ENCODE results near the gene OSBPL3. TPM values are rescaled to one million over a fixed set of nuclear protein-coding genes. Genes with fewer than 3 reads are reported as not detected.

The OSBPL3 gene
- total and polyA plus RNA-seq, 4 experiments from 2014 or later: 6.9 to 72.7 (median 40.5) TPM

- H3K27ac Mint-ChIP-seq: peak overlapping the region; percentile 80 to 99 (median 96)
- POLR2A ChIA-PET (ENCODE audit: partially characterized antibody): interaction anchor here (0.7 to 7.5 kb wide), 27 partner anchors 9 to 1218 kb away, joined by 3 to 210 read pairs (median 5); partner anchors contain the start of gene CYCS
- peak overlapping the region; percentile 50 to 72 for H3K4me3 ChIP-seq (ENCODE audit: low read length in 2 of 2)
- no peaks in the 10 kb centered on the region for H3K9me3 ChIP-seq (ENCODE audit: control insufficient read depth in 1 of 2, low read length in 2 of 2)
- CTCF ChIA-PET (ENCODE audit: partially characterized antibody): interaction anchor here (0.7 to 9.4 kb wide), 23 partner anchors 9 to 169 kb away, joined by 3 to 135 read pairs (median 5); partner anchors contain the start of gene CYCS
- peaks cover 32 to 53% (median 41%) of the 10 kb centered on the region in 4 donors for H3K4me1 Mint-ChIP-seq
- no peaks in the 10 kb centered on the region for H3K27me3 Mint-ChIP-seq
- H3K36me3 ChIP-seq (ENCODE audit: insufficient read depth, low read length): no peaks in the 10 kb centered on the region
- H3K9me3 Mint-ChIP-seq: no peaks in the 10 kb centered on the region
- H3K4me3 Mint-ChIP-seq: peak overlapping the region; percentile 91 to 98 (median 97)
- peak overlapping the region; percentile 66 for H3K27ac ChIP-seq (ENCODE audit: low read depth, low read length)
- DNase-seq: peak; percentile 39 to 73 (median 42)
- peaks cover 0 to 16% of the 10 kb centered on the region in 2 donors for H3K36me3 Mint-ChIP-seq
- H3K27me3 ChIP-seq (ENCODE audit: insufficient read depth, low read length): no peaks in the 10 kb centered on the region
- intact Hi-C loops (cut with micrococcal nuclease): loop anchor here (2.0 to 5.0 kb wide), 3 partner anchors 15 to 1449 kb away; partner anchors contain the start of genes PALS2 and TRA2A
- H3K4me1 ChIP-seq (ENCODE audit: insufficient read depth, low read length): peaks cover 44% of the 10 kb centered on the region
These were observed 1.4 kb upstream of the OSBPL3 start for GRCh38 chr7:24981171-24981951.

GRCh38 chr7:24980534-24981170 is 674 bp upstream of the OSBPL3 start:
- Histone ChIP-seq H3K27me3 (ENCODE audit: insufficient read depth, low read length) (no peaks in the 10 kb centered on the region), H3K9me3 (ENCODE audit: control insufficient read depth in 1 of 2, low read length in 2 of 2) (no peaks in the 10 kb centered on the region), H3K36me3 (ENCODE audit: insufficient read depth, low read length) (no peaks in the 10 kb centered on the region), H3K4me1 (ENCODE audit: insufficient read depth, low read length) (peaks cover 51% of the 10 kb centered on the region), H3K4me3 (ENCODE audit: low read length in 2 of 2) (peak overlapping the region; percentile 50 to 72), H3K27ac (ENCODE audit: low read depth, low read length) (peak overlapping the region; percentile 66)
- peak overlapping the region; percentile 91 to 98 (median 97) for H3K4me3 Mint-ChIP-seq
- peak overlapping the region; percentile 80 to 99 (median 96) for H3K27ac Mint-ChIP-seq
- ChIA-PET POLR2A (ENCODE audit: partially characterized antibody) (interaction anchor here (0.9 to 7.5 kb wide), 28 partner anchors 15 to 1220 kb away, joined by 3 to 210 read pairs (median 6); partner anchors contain the start of genes CYCS and HNRNPA2B1), CTCF (ENCODE audit: partially characterized antibody) (interaction anchor here (0.9 to 9.4 kb wide), 20 partner anchors 9 to 169 kb away, joined by 3 to 135 read pairs (median 10); partner anchors contain the start of gene CYCS)
- DNase-seq: peak in 2 of 5 donors; percentile 37 to 71
- no peaks in the 10 kb centered on the region for H3K27me3 Mint-ChIP-seq
- no peaks in the 10 kb centered on the region for H3K9me3 Mint-ChIP-seq
- peaks cover 0 to 16% of the 10 kb centered on the region in 2 donors for H3K36me3 Mint-ChIP-seq
- H3K4me1 Mint-ChIP-seq: peaks cover 40 to 60% (median 48%) of the 10 kb centered on the region in 4 donors
- intact Hi-C loops (cut with micrococcal nuclease): loop anchor here (1.0 to 5.0 kb wide), 8 partner anchors 14 to 1448 kb away; partner anchors contain the start of genes CYCS, PALS2 and TRA2A

- ChIA-PET CTCF (ENCODE audit: partially characterized antibody) (interaction anchor here (0.7 to 9.4 kb wide), 38 partner anchors 10 to 167 kb away, joined by 3 to 135 read pairs (median 5); no protein-coding TSS in a partner anchor), POLR2A (ENCODE audit: partially characterized antibody) (interaction anchor here (0.6 to 7.5 kb wide), 41 partner anchors 11 to 1448 kb away, joined by 3 to 210 read pairs (median 5); partner anchors contain the start of genes CYCS and HNRNPA2B1)
- Histone ChIP-seq H3K4me1 (ENCODE audit: insufficient read depth, low read length) (peaks cover 60% of the 10 kb centered on the region), H3K4me3 (ENCODE audit: low read length in 2 of 2) (peak overlapping the region in 1 of 2 donors; percentile 72), H3K9me3 (ENCODE audit: control insufficient read depth in 1 of 2, low read length in 2 of 2) (no peaks in the 10 kb centered on the region), H3K27ac (ENCODE audit: low read depth, low read length) (peak overlapping the region; percentile 66), H3K27me3 (ENCODE audit: insufficient read depth, low read length) (no peaks in the 10 kb centered on the region), H3K36me3 (ENCODE audit: insufficient read depth, low read length) (no peaks in the 10 kb centered on the region)
- Mint-ChIP-seq H3K27ac (peak overlapping the region; percentile 79 to 96 (median 94)), H3K4me3 (peak overlapping the region; percentile 91 to 98 (median 96)), H3K4me1 (peaks cover 48 to 72% (median 59%) of the 10 kb centered on the region in 4 donors), H3K9me3 (no peaks in the 10 kb centered on the region), H3K36me3 (peaks cover 0 to 16% of the 10 kb centered on the region in 2 donors), H3K27me3 (no peaks in the 10 kb centered on the region)
- DNase-seq: peak; percentile 80 to 85 (median 82)
- intact Hi-C loops (cut with micrococcal nuclease): loop anchor here (1.0 to 2.0 kb wide), 3 partner anchors 21 to 91 kb away; no protein-coding TSS in a partner anchor
These were observed 512 bp downstream of the OSBPL3 start for GRCh38 chr7:24979470-24979862.

- Histone ChIP-seq H3K36me3 (ENCODE audit: insufficient read depth, low read length) (no peaks in the 10 kb centered on the region), H3K4me1 (ENCODE audit: insufficient read depth, low read length) (peaks cover 65% of the 10 kb centered on the region), H3K9me3 (ENCODE audit: control insufficient read depth in 1 of 2, low read length in 2 of 2) (no peaks in the 10 kb centered on the region), H3K4me3 (ENCODE audit: low read length in 2 of 2) (peak overlapping the region; percentile 59 to 72), H3K27me3 (ENCODE audit: insufficient read depth, low read length) (no peaks in the 10 kb centered on the region), H3K27ac (ENCODE audit: low read depth, low read length) (peak overlapping the region; percentile 66)
- Mint-ChIP-seq H3K36me3 (peaks cover 0 to 16% of the 10 kb centered on the region in 2 donors), H3K4me3 (peak overlapping the region; percentile 91 to 98 (median 96)), H3K27me3 (no peaks in the 10 kb centered on the region), H3K9me3 (no peaks in the 10 kb centered on the region), H3K27ac (peak overlapping the region; percentile 79 to 96 (median 94)), H3K4me1 (peaks cover 52 to 77% (median 64%) of the 10 kb centered on the region in 4 donors)
- POLR2A ChIA-PET (ENCODE audit: partially characterized antibody): interaction anchor here (0.6 to 7.5 kb wide), 40 partner anchors 11 to 1448 kb away, joined by 3 to 210 read pairs (median 5); partner anchors contain the start of genes CYCS and HNRNPA2B1
- intact Hi-C loops (cut with micrococcal nuclease): loop anchor here (1.0 to 2.0 kb wide), 3 partner anchors 20 to 91 kb away; no protein-coding TSS in a partner anchor
- DNase-seq: peak in 1 of 5 donors; percentile 48
- CTCF ChIA-PET (ENCODE audit: partially characterized antibody): interaction anchor here (0.7 to 9.4 kb wide), 39 partner anchors 9 to 166 kb away, joined by 3 to 135 read pairs (median 5); no protein-coding TSS in a partner anchor
These were observed 1.0 kb downstream of the OSBPL3 start for GRCh38 chr7:24978843-24979469.

GRCh38 chr7:24975644-24976260 is 4.2 kb downstream of the OSBPL3 start:
- no peak for DNase-seq
- Histone ChIP-seq H3K27me3 (ENCODE audit: insufficient read depth, low read length) (no peaks in the 10 kb centered on the region), H3K4me3 (ENCODE audit: low read length in 2 of 2) (no peak overlapping the region), H3K4me1 (ENCODE audit: insufficient read depth, low read length) (peaks cover 79% of the 10 kb centered on the region), H3K36me3 (ENCODE audit: insufficient read depth, low read length) (no peaks in the 10 kb centered on the region), H3K27ac (ENCODE audit: low read depth, low read length) (no peak overlapping the region), H3K9me3 (ENCODE audit: control insufficient read depth in 1 of 2, low read length in 2 of 2) (no peaks in the 10 kb centered on the region)
- CTCF ChIA-PET (ENCODE audit: partially characterized antibody): interaction anchor here (0.8 to 6.9 kb wide), 2 partner anchors 63 to 155 kb away, joined by 4 to 44 read pairs; no protein-coding TSS in a partner anchor
- peak overlapping the region in 4 of 7 donors; percentile 10 to 59 (median 22) for H3K27ac Mint-ChIP-seq
- intact Hi-C loops (cut with micrococcal nuclease): no loop called here
- no peaks in the 10 kb centered on the region for H3K9me3 Mint-ChIP-seq
- POLR2A ChIA-PET (ENCODE audit: partially characterized antibody): no interaction called here
- peak overlapping the region in 6 of 8 donors; percentile 0 to 77 (median 56) for H3K4me3 Mint-ChIP-seq
- H3K27me3 Mint-ChIP-seq: no peaks in the 10 kb centered on the region
- peaks cover 62 to 84% (median 76%) of the 10 kb centered on the region in 4 donors for H3K4me1 Mint-ChIP-seq
- H3K36me3 Mint-ChIP-seq: peaks cover 0 to 9% of the 10 kb centered on the region in 2 donors

GRCh38 chr7:24975172-24975571 is 4.8 kb downstream of the OSBPL3 start:
- Mint-ChIP-seq H3K4me1 (peaks cover 61 to 84% (median 76%) of the 10 kb centered on the region in 4 donors), H3K36me3 (peaks cover 0 to 3% of the 10 kb centered on the region in 2 donors), H3K27me3 (no peaks in the 10 kb centered on the region), H3K27ac (peak overlapping the region in 2 of 7 donors; percentile 28 to 59), H3K9me3 (no peaks in the 10 kb centered on the region), H3K4me3 (peak overlapping the region in 3 of 8 donors; percentile 32 to 65 (median 34))
- Histone ChIP-seq H3K36me3 (ENCODE audit: insufficient read depth, low read length) (no peaks in the 10 kb centered on the region), H3K27ac (ENCODE audit: low read depth, low read length) (no peak overlapping the region), H3K27me3 (ENCODE audit: insufficient read depth, low read length) (no peaks in the 10 kb centered on the region), H3K4me1 (ENCODE audit: insufficient read depth, low read length) (peaks cover 79% of the 10 kb centered on the region), H3K9me3 (ENCODE audit: control insufficient read depth in 1 of 2, low read length in 2 of 2) (no peaks in the 10 kb centered on the region), H3K4me3 (ENCODE audit: low read length in 2 of 2) (no peak overlapping the region)
- POLR2A ChIA-PET (ENCODE audit: partially characterized antibody): no interaction called here
- no peak for DNase-seq
- intact Hi-C loops (cut with micrococcal nuclease): no loop called here
- CTCF ChIA-PET (ENCODE audit: partially characterized antibody): interaction anchor here (0.8 kb wide), 1 partner anchor 154 kb away, joined by 4 read pairs; no protein-coding TSS in a partner anchor
